Astrocyte of the spinal cord (primary cell): ENCODE data around the gene TMEM132D.

ENCODE experiments used
- DNase-seq: peaks from one replicate; pipeline ENCODE4 v3.0.0; 2011; ENCODE audit warnings: low read depth, low spot score
- H3K4me3 ChIP-seq: 2 replicates; pipeline ENCODE4 v1.5.1; 2011; ENCODE audit warnings: low read depth, mild to moderate bottlenecking, low read length, moderate library complexity
- in situ Hi-C: cut with HindIII; loops from 2 replicates; pipeline ENCODE4 v1.10.0; 2017; ENCODE audit warnings: low sequenced_read_pairs
- TF ChIP-seq, protein P1 (sequence below): IDR thresholded peaks from 2 replicates; pipeline ENCODE4 v1.5.1; 2012; ENCODE audit warnings: low read depth, mild to moderate bottlenecking, low read length, inconsistent platforms

TMEM132D gene

DNA sequence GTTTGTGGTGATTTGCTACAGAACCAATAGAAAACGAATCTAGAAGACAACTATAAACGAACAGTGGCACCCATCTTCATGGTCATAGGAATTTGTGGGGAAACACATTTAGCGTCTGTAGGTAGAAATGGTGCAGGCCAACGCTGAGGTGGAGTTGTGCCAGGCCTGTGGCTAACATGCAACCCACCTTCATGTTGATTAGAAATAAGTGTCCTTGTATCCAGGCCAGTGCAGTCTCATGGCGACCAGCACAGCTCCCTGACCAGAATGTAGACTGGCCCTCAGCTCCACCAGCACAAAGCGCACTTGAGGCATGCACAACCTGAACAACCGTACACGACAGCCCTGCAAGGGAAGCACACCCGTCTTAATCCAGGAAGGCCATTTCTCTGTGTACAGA, 187.0 kb downstream of the TMEM132D start:
- TF ChIP-seq, protein P1, sequence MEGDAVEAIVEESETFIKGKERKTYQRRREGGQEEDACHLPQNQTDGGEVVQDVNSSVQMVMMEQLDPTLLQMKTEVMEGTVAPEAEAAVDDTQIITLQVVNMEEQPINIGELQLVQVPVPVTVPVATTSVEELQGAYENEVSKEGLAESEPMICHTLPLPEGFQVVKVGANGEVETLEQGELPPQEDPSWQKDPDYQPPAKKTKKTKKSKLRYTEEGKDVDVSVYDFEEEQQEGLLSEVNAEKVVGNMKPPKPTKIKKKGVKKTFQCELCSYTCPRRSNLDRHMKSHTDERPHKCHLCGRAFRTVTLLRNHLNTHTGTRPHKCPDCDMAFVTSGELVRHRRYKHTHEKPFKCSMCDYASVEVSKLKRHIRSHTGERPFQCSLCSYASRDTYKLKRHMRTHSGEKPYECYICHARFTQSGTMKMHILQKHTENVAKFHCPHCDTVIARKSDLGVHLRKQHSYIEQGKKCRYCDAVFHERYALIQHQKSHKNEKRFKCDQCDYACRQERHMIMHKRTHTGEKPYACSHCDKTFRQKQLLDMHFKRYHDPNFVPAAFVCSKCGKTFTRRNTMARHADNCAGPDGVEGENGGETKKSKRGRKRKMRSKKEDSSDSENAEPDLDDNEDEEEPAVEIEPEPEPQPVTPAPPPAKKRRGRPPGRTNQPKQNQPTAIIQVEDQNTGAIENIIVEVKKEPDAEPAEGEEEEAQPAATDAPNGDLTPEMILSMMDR: no peak
- in situ Hi-C loops: no loop called here
- DNase-seq: no peak
- no peak overlapping the region for H3K4me3 ChIP-seq

DNA sequence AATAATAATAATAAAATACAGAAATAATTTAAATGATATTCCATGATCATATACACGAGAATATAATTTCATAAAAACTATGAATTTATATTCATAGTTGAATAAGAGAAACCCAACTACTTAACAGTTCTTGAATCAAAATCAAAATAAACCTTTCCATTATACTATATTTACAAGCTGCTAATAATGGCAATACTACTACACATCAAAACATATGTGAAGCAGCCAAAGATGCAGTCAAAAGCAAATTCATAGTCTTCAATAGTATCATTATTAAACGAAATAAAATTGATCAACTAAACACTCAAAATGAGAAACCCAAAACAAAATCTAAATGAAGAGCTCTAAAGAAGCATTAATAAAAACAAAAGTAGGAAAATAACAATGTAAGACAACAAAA, 197.1 kb downstream of the TMEM132D start:
- no peak overlapping the region for H3K4me3 ChIP-seq
- DNase-seq: no peak
- in situ Hi-C loops: no loop called here
- TF ChIP-seq, protein P1: no peak

DNA sequence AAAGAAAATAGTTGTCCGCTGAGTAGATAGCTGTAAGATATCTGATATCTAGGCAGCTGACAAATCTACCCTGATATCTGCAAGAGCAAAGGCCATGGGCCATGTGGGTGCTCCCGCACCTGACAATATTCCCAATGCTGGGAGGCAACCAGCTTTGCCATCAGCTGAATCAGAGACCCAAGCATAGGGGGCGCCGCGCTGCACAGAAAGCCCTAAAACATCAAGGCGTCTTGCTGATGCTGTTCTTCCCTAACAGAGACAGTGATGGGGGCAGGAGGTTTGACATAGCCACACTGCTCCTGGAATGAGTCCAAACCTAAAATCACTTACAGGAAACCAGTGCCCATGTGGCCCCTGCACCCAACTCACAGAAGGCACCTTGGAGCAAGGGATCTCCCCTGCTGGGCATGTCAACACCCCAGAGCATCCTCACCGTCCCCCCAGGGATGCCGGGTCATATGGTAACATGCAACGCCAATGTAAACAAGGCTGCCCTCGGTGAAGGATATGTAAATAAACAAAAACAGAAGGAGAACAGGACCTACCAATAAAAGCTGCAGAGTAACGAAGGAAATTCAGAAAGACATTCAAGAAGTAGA, 199.5 kb downstream of the TMEM132D start:
- in situ Hi-C loops: no loop called here
- TF ChIP-seq, protein P1: no peak
- no peak for DNase-seq
- H3K4me3 ChIP-seq: no peak overlapping the region

DNA sequence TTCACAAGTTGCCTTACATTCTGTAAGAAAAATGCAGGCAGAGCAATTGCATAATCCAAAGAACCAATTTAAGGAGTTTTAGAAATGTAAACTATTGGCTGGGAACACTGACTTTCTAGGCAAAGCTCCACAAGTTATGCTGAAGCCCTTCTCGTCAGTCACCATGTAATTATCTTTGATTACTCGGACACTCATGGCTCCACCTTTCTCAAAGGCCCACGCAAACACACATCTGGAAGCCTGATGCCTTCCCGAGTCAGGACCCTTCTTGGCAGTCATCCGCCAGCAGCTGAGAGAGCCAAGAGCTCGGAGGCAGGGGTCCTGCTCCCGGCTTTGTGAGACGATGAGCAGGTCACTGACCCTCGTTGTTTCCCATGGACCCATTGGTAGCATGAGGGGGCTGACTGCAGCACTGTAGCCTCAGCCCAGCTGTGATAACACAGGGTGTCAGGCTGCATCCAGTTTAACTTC, 202.2 kb downstream of the TMEM132D start:
- in situ Hi-C loops: no loop called here

DNA sequence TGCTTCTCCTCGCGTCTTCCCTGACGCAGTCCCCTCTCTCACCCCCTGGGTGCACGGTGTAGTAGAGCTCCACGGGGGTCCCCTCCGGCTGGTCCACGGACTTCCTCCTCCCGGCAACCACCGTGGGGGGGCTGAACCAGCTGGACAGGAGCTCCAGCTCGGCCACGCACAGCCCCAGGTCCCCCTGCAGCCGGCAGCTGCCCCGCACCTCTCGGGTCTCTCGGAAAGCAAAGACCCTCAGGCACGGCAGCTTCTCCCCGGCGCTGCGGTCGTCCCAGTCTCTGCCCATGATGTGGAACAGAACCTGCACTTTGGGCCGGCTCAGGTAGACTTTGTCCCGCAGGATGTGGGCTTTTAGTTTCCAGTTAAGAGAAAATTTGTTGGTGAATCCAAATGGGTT, 203.8 kb downstream of the TMEM132D start:
- H3K4me3 ChIP-seq: no peak overlapping the region
- TF ChIP-seq, protein P1: no peak
- in situ Hi-C loops: no loop called here
- DNase-seq: no peak

More for the DNA sequence above, 202.2 kb downstream of the TMEM132D start:
- H3K4me3 ChIP-seq: no peak overlapping the region
- no peak for DNase-seq
- TF ChIP-seq, protein P1: no peak

DNA sequence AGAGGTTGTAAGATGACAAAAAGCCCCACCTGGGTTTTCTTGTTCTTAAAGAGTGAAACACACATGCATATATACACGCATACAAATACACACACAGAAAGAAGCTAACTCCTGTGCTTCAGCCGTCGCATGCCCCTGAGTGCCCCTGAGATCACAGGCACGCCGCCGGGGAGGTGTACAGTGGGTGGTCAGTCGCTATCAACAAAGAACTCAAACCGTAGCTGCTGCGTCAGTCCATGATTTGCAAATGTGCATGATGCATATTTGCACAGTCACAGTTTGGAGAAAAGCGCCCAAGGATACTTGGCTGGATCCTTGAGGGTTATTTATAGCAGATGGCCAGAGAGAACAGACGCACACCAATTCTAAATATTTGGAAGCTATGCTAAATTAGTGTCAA, 206.9 kb downstream of the TMEM132D start:
- in situ Hi-C loops: no loop called here
- TF ChIP-seq, protein P1: no peak
- DNase-seq: peak; percentile 68
- no peak overlapping the region for H3K4me3 ChIP-seq
